GM12878 (cell line): Measurements from ENCODE around the gene OTUD5. TPM values are rescaled to one million over a fixed set of nuclear protein-coding genes. Genes with fewer than 3 reads are reported as not detected.

Experiments
- ATAC-seq: fragments of 200-7000 bp; cut with Tn5 transposase; 3 replicates; pipeline ENCODE4 v1.9.1; 2020; ENCODE audit warnings: mild to moderate bottlenecking, moderate library complexity
- BruUV-seq: library from RNA; stranded (reverse); fragments of 400-500 nt; replicated peaks from 2 replicates; lab custom pipeline; 2021; lab: Mats Ljungman, UMichigan
- CTCF ChIA-PET: fragments of 300-600 bp; sonication (Branson Sonifier 250); formaldehyde crosslinking; extraction: SDS; loops from one replicate; lab custom pipeline; 2021; ENCODE audit warnings: inconsistent platforms; lab: Yijun Ruan, JAX
- POLR2A ChIA-PET: fragments of 350-600 bp; formaldehyde crosslinking; extraction: SDS; loops from one replicate; lab custom pipeline; 2021; ENCODE audit warnings: inconsistent platforms; lab: Charles Lee
- RAD21 ChIA-PET: fragments of 300-600 bp; sonication (Branson Sonifier 250); formaldehyde crosslinking; loops from one replicate; lab custom pipeline; 2023; ENCODE audit warnings: antibody characterized with exemption; ENCODE audit not compliant: unreplicated experiment; lab: Charles Lee
- SMC1A ChIA-PET: fragments of 300-600 bp; sonication (Branson Sonifier 250); formaldehyde crosslinking; loops from one replicate; lab custom pipeline; 2023; ENCODE audit not compliant: unreplicated experiment, uncharacterized antibody; lab: Charles Lee
- DNase-seq: peaks from one replicate; pipeline ENCODE4 v3.0.0-alpha.2; 2011; ENCODE audit warnings: low read depth, low spot score
- FAIRE-seq: peaks from 3 replicates; lab custom pipeline; 2011; peaks lifted over from hg19 to GRCh38; lab: Jason Lieb, UNC
- H2AFZ ChIP-seq: 2 replicates; pipeline ENCODE4 v1.6.0; 2011; ENCODE audit warnings: low read depth, low read length, control low read depth; ENCODE audit not compliant: control insufficient read depth
- H3K27ac ChIP-seq: 2 replicates; pipeline ENCODE4 v1.5.1; 2011; ENCODE audit warnings: control low read depth; ENCODE audit not compliant: control insufficient read depth, insufficient read depth
- H3K27me3 ChIP-seq, 2 experiments: replicated peaks in 1 of 2; 2 replicates each; pipeline versions ENCODE4 v1.6.0 to v1.6.1; 2011; ENCODE audit warnings: low read length in 1 of 2; ENCODE audit not compliant: control insufficient read depth in 2 of 2, insufficient read depth in 2 of 2
- H3K36me3 ChIP-seq, 2 experiments: 2 replicates each; pipeline ENCODE4 v1.5.1; 2011; ENCODE audit warnings: low read length in 1 of 2; ENCODE audit not compliant: control insufficient read depth in 2 of 2, insufficient read depth in 2 of 2
- H3K4me1 ChIP-seq: 2 replicates; pipeline ENCODE4 v1.6.1; 2011; ENCODE audit warnings: mild to moderate bottlenecking, low read length, moderate library complexity, mixed read lengths; ENCODE audit not compliant: control insufficient read depth, insufficient read depth
- H3K4me2 ChIP-seq: 2 replicates; pipeline ENCODE4 v1.6.0; 2011; ENCODE audit warnings: control low read depth; ENCODE audit not compliant: control insufficient read depth, insufficient read depth
- H3K4me3 ChIP-seq: fragments of 200-600 bp; sonication (generic); 2 replicates; pipeline ENCODE4 v1.5.1; 2016
- H3K79me2 ChIP-seq: 2 replicates; pipeline ENCODE4 v1.6.0; 2011; ENCODE audit warnings: low read length; ENCODE audit not compliant: control insufficient read depth, insufficient read depth
- H3K9ac ChIP-seq: 2 replicates; pipeline ENCODE4 v1.8.0; 2011; ENCODE audit warnings: low read length, control low read depth, mixed read lengths; ENCODE audit not compliant: control insufficient read depth, insufficient read depth
- H3K9me3 ChIP-seq: replicated peaks from 3 replicates; pipeline ENCODE4 v1.5.1; 2011; ENCODE audit warnings: mild to moderate bottlenecking, low read length; ENCODE audit not compliant: control insufficient read depth, insufficient read depth
- H4K20me1 ChIP-seq: 2 replicates; pipeline ENCODE4 v1.6.0; 2011; ENCODE audit not compliant: control insufficient read depth, insufficient read depth
- ATF7 ChIP-seq: fragments of 450-650 bp; IDR thresholded peaks from 2 replicates; pipeline ENCODE4 v1.6.1; 2016; ENCODE audit warnings: low read depth, mild to moderate bottlenecking
- E2F8 ChIP-seq: fragments of 450-650 bp; IDR thresholded peaks from 2 replicates; pipeline ENCODE4 v1.6.1; 2018; ENCODE audit warnings: mild to moderate bottlenecking, low read depth, moderate library complexity; ENCODE audit not compliant: partially characterized antibody
- EGR1 ChIP-seq, 2 experiments: IDR thresholded peaks; 1 replicate in 1 of 2; 2 replicates in 1 of 2; pipeline ENCODE4 v1.6.1; 2011 to 2012; ENCODE audit warnings: low read depth in 2 of 2, low read length in 2 of 2, borderline replicate concordance in 1 of 2, mild to moderate bottlenecking in 1 of 2, moderate library complexity in 1 of 2
- GABPA ChIP-seq: IDR thresholded peaks from 2 replicates; pipeline ENCODE4 v1.6.1; 2014; ENCODE audit warnings: antibody characterized with exemption, low read depth, mild to moderate bottlenecking, inconsistent platforms
- IRF3 ChIP-seq: fragments of 450-650 bp; IDR thresholded peaks from 2 replicates; pipeline ENCODE4 v1.6.1; 2014; ENCODE audit warnings: mild to moderate bottlenecking
- JUNB ChIP-seq: IDR thresholded peaks from 2 replicates; pipeline ENCODE4 v1.6.1; 2016; ENCODE audit warnings: antibody characterized with exemption, mild to moderate bottlenecking
- KDM1A ChIP-seq: fragments of 200-600 bp; sonication (generic); IDR thresholded peaks from 2 replicates; pipeline ENCODE4 v1.6.1; 2016; ENCODE audit warnings: borderline replicate concordance
- MTA3 ChIP-seq: IDR thresholded peaks from 2 replicates; pipeline ENCODE4 v1.6.1; 2012; ENCODE audit warnings: low read length, inconsistent platforms, borderline replicate concordance
- MYC ChIP-seq: IDR thresholded peaks from 2 replicates; pipeline ENCODE4 v1.6.1; 2011; ENCODE audit warnings: mild to moderate bottlenecking, low read length, moderate library complexity, inconsistent platforms; ENCODE audit not compliant: insufficient read depth, insufficient replicate concordance, insufficient read length, severe bottlenecking
- RAD51 ChIP-seq: fragments of 450-650 bp; IDR thresholded peaks from 2 replicates; pipeline ENCODE4 v1.6.1; 2016; ENCODE audit warnings: moderate library complexity, mild to moderate bottlenecking, inconsistent platforms
- SMARCA5 ChIP-seq: fragments of 450-650 bp; IDR thresholded peaks from 2 replicates; pipeline ENCODE4 v1.6.1; 2017; ENCODE audit warnings: mild to moderate bottlenecking
- TCF12 ChIP-seq: IDR thresholded peaks from 2 replicates; pipeline ENCODE4 v1.6.1; 2011; ENCODE audit warnings: low read depth, mild to moderate bottlenecking, low read length
- ZNF274 ChIP-seq: IDR thresholded peaks from one replicate; pipeline ENCODE4 v1.8.0; 2011; ENCODE audit not compliant: insufficient read length, insufficient read depth
- ZNF622 ChIP-seq: fragments of 450-650 bp; IDR thresholded peaks from 2 replicates; pipeline ENCODE4 v1.6.1; 2017; ENCODE audit warnings: mild to moderate bottlenecking, inconsistent platforms
- WGBS: methylation state at CpG from one replicate; pipeline ENCODE4 v1.1.6; 2016; ENCODE audit warnings: low lambda C conversion rate; ENCODE audit not compliant: insufficient replicate concordance, insufficient coverage; ENCODE audit errors: missing lambda C conversion rate; 5-methylcytosine and 5-hydroxymethylcytosine counted together
- in situ Hi-C: fragments of 300-500 bp; cut with MboI; formaldehyde crosslinking; loops from 9 replicates; pipeline ENCODE4 v1.14.3; 2018; ENCODE audit warnings: mixed read lengths
- intact Hi-C: fragments of 100-400 bp; cut with micrococcal nuclease; formaldehyde crosslinking; loops from one replicate; pipeline ENCODE4 v1.14.2; 2022; ENCODE audit not compliant: unreplicated experiment
- polyA plus RNA-seq, 11 experiments: library from polyadenylated mRNA; depleted of rRNA in 4 of 11; unstranded in 6 of 11; stranded (reverse) in 5 of 11; fragments of >200 nt; fragmentation: Nextera tagmentation in 4 of 11; fragmentation: Illumina TruSeq in 1 of 11; extraction: Ambion mirVana in 4 of 11; extraction: Trizol in 1 of 11; gene quantifications; 1 replicate in 1 of 11; 2 replicates in 10 of 11; pipeline versions ENCODE4 v1.2.1 to v1.2.3, GENCODE V29; 2011 to 2016; ENCODE audit warnings: inconsistent platforms in 2 of 11, missing spikeins in 2 of 11, low read depth in 1 of 11
- total RNA-seq, 4 experiments: library from RNA; depleted of rRNA in 3 of 4; stranded (reverse); fragments of >200 nt in 3 of 4; fragmentation: Illumina TruSeq in 1 of 4; extraction: Trizol in 1 of 4; gene quantifications; 2 replicates each; pipeline versions ENCODE4 v1.2.1 to v1.2.3, GENCODE V29; 2013 to 2021
- TF ChIP-seq, protein P1 (sequence below): fragments of 450-650 bp; formaldehyde crosslinking; IDR thresholded peaks from 2 replicates; pipeline ENCODE4 v1.4.0; 2022; ENCODE audit warnings: mild to moderate bottlenecking, moderate library complexity

Gene OTUD5
- total and polyA plus RNA-seq, 10 of the 15 experiments (the other 5 are each of a cell fraction or from before 2014, with no cell fraction given): 2.0 to 50.3 (median 22.7) TPM

DNA sequence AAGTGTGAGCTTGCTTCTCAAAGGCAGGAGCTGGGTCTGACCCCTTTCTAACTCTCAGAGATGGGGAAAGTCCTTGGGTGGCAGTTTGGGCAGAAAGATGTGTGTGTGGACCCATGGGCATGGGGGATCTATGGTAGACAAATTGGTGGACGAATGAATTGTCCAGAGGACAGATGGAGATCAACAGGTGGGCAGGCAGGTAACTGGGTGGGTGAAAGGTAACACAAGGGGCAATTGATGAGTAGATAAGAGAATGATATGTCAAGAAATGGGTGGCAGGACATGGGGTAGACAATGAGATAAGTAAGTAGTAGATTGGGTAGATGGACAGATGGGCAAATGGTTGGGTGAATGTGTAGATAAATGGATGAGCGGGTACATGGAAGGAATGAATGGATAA, 17.2 kb upstream of the OTUD5 start (continued):
- TF ChIP-seq IRF3: no peak
- TF ChIP-seq RAD51: no peak
- no peak for TF ChIP-seq JUNB
- TF ChIP-seq GABPA: no peak
- TF ChIP-seq ZNF622: no peak
- TF ChIP-seq MYC: no peak
- no peak for TF ChIP-seq SMARCA5
- no peak for TF ChIP-seq TCF12
- TF ChIP-seq ZNF274: no peak

DNA sequence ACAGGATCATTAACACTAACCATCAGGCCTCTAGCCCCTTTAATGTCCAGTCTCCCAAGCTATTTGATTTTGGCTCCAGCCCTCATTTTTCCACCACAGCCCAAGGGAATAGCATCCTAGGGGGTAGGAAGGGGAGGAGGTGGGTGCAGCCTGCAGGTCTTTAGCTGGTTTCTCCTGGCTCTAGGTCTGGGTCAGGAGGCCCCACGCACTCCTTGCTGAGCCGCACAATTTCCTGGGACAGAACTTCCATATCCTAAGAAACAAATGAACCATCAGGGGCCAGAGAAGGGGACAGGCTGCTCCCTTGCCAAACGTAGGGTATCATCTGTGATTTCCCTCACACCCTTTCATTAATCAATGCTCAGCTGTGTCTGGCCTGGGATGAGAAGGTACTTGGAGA, 16.6 kb upstream of the OTUD5 start:
- POLR2A ChIA-PET: no interaction called here
- RAD21 ChIA-PET: no interaction called here
- no peak for TF ChIP-seq KDM1A
- TF ChIP-seq MYC: no peak
- TF ChIP-seq EGR1 (IDR thresholded peaks at IDR 0.05; ENCODE audit: borderline replicate concordance in 1 of 2, low read depth in 2 of 2, low read length in 2 of 2): no peak
- TF ChIP-seq MTA3: no peak
- no peak for TF ChIP-seq E2F8
- no peak for TF ChIP-seq ATF7
- TF ChIP-seq, protein P1, sequence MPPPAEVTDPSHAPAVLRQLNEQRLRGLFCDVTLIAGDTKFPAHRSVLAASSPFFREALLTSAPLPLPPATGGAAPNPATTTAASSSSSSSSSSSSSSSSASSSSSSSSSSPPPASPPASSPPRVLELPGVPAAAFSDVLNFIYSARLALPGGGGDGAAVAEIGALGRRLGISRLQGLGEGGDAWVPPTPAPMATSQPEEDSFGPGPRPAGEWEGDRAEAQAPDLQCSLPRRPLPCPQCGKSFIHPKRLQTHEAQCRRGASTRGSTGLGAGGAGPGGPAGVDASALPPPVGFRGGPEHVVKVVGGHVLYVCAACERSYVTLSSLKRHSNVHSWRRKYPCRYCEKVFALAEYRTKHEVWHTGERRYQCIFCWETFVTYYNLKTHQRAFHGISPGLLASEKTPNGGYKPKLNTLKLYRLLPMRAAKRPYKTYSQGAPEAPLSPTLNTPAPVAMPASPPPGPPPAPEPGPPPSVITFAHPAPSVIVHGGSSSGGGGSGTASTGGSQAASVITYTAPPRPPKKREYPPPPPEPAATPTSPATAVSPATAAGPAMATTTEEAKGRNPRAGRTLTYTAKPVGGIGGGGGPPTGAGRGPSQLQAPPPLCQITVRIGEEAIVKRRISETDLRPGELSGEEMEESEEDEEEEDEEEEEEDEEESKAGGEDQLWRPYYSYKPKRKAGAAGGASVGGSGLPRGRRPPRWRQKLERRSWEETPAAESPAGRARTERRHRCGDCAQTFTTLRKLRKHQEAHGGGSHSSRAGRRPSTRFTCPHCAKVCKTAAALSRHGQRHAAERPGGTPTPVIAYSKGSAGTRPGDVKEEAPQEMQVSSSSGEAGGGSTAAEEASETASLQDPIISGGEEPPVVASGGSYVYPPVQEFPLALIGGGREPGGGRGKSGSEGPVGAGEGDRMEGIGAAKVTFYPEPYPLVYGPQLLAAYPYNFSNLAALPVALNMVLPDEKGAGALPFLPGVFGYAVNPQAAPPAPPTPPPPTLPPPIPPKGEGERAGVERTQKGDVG (CRISPR knock-in tag): no peak

More for the DNA sequence above, 16.6 kb upstream of the OTUD5 start:
- Histone ChIP-seq H3K9me3 (no peaks in the 10 kb centered on the region; the same call in 2 of the 3 replicates), H3K27me3 (no peaks in the 10 kb centered on the region), H3K4me1 (peaks cover 5% of the 10 kb centered on the region), H3K4me2 (no peak overlapping the region), H3K27ac (no peak overlapping the region), H3K36me3 (no peaks in the 10 kb centered on the region; a peak in 3 of 4 replicates), H4K20me1 (no peaks in the 10 kb centered on the region), H3K9ac (no peak overlapping the region), H3K79me2 (no peaks in the 10 kb centered on the region), H3K4me3 (no peak overlapping the region), H2AFZ (no peak overlapping the region)
- DNase-seq (no peak), ATAC-seq (no peak), FAIRE-seq (no peak)
- in situ Hi-C loops (no loop called here), intact Hi-C loops (no loop called here)
- CTCF ChIA-PET: interaction anchor here (1.4 kb wide), 1 partner anchor 18 kb away, joined by 3 read pairs; no protein-coding TSS in a partner anchor
- SMC1A ChIA-PET: no interaction called here
- 59% methylated on average over 3 of the region's 3 CpGs for WGBS
- no TSS peak for BruUV-seq
